Right atrium auricular region (tissue), 2 donors: ENCODE measurements around the gene CLCF1. TPM values are rescaled to one million over a fixed set of nuclear protein-coding genes. Genes with fewer than 3 reads are reported as not detected.

Experiments
- DNase-seq: peaks from one replicate; pipeline ENCODE4 v3.0.0-alpha.2; 2019; ENCODE audit warnings: low spot score
- H3K27ac ChIP-seq, 2 donors: fragments of 200-600 bp; sonication (generic); 1 replicate in 1 of 2; 2 replicates in 1 of 2; pipeline ENCODE4 v1.5.1; 2016 to 2019
- H3K27me3 ChIP-seq, 2 donors: fragments of 200-600 bp; sonication (generic); one replicate each; pipeline versions ENCODE4 v1.5.1 to v1.6.0; 2017 to 2019
- H3K36me3 ChIP-seq: fragments of 200-600 bp; sonication (generic); one replicate; pipeline ENCODE4 v1.5.1; 2016
- H3K4me1 ChIP-seq, 2 donors: fragments of 200-600 bp; sonication (generic); one replicate each; pipeline versions ENCODE4 v1.5.1 to v1.6.0; 2017 to 2019
- H3K4me3 ChIP-seq, 2 donors: fragments of 200-600 bp; sonication (generic); 1 replicate in 1 of 2; 2 replicates in 1 of 2; pipeline ENCODE4 v1.5.1; 2017 to 2019; ENCODE audit warnings: mild to moderate bottlenecking in 1 of 2, moderate library complexity in 1 of 2
- H3K9me3 ChIP-seq, 2 donors: fragments of 200-600 bp; sonication (generic); one replicate each; pipeline ENCODE4 v1.5.1; 2019
- CTCF ChIP-seq, 2 donors: fragments of 200-600 bp; sonication (generic); IDR thresholded peaks; one replicate each; pipeline ENCODE4 v1.5.1; 2019; ENCODE audit warnings: antibody characterized with exemption in 2 of 2
- total RNA-seq, 2 donors: library from RNA; depleted of rRNA; stranded (reverse); fragments of >200 nt; gene quantifications; one replicate each; pipeline ENCODE4 v1.1.0, GENCODE V29; 2016

The CLCF1 gene
- total RNA-seq, 2 donors from 2014 or later = 2.7 to 18.0 TPM

GRCh38 chr11:67401495-67402191 is 28.2 kb upstream of the CLCF1 start, which contains the start of gene PPP1CA:
PPP1CA (minus strand) TSS chr11:67401858; CDS start chr11:67401782, 76 bp downstream.
- H3K36me3 ChIP-seq = peaks cover 31% of the 10 kb centered on the region
- TF ChIP-seq CTCF (IDR thresholded peaks at IDR 0.05) = peak; percentile 61 to 79
- peak; percentile 90 for DNase-seq
- H3K4me1 ChIP-seq = peaks cover 0 to 36% of the 10 kb centered on the region in 2 donors
- H3K9me3 ChIP-seq = no peaks in the 10 kb centered on the region
- no peaks in the 10 kb centered on the region for H3K27me3 ChIP-seq
- peak within 1 kb of the TSS; percentile 79 to 93 for H3K4me3 ChIP-seq
- peak within 1 kb of the TSS; percentile 95 for H3K27ac ChIP-seq

GRCh38 chr11:67400942-67401494 is 27.6 kb upstream of the CLCF1 start:
- Histone ChIP-seq H3K9me3 (no peaks in the 10 kb centered on the region), H3K4me1 (peaks cover 0 to 33% of the 10 kb centered on the region in 2 donors)

GRCh38 chr11:67400251-67400941 is 27.0 kb upstream of the CLCF1 start:
- Histone ChIP-seq H3K9me3 (no peaks in the 10 kb centered on the region), H3K27me3 (no peaks in the 10 kb centered on the region), H3K27ac (peak overlapping the region; percentile 95), H3K36me3 (peaks cover 36% of the 10 kb centered on the region), H3K4me1 (peaks cover 0 to 33% of the 10 kb centered on the region in 2 donors), H3K4me3 (peak overlapping the region; percentile 79 to 93)
- no peak for DNase-seq
- TF ChIP-seq CTCF (IDR thresholded peaks at IDR 0.05) = no peak

More at GRCh38 chr11:67400942-67401494, 27.6 kb upstream of the CLCF1 start:
- no peak for TF ChIP-seq CTCF (IDR thresholded peaks at IDR 0.05)
- H3K36me3 ChIP-seq = peaks cover 33% of the 10 kb centered on the region
- peak overlapping the region; percentile 95 for H3K27ac ChIP-seq
- no peaks in the 10 kb centered on the region for H3K27me3 ChIP-seq
- peak overlapping the region; percentile 79 to 93 for H3K4me3 ChIP-seq
- no peak for DNase-seq

- Histone ChIP-seq H3K36me3 (peaks cover 37% of the 10 kb centered on the region), H3K4me3 (no peak overlapping the region), H3K9me3 (no peaks in the 10 kb centered on the region), H3K4me1 (peaks cover 0 to 33% of the 10 kb centered on the region in 2 donors), H3K27ac (no peak overlapping the region), H3K27me3 (no peaks in the 10 kb centered on the region)
- no peak for TF ChIP-seq CTCF (IDR thresholded peaks at IDR 0.05)
- no peak for DNase-seq
Measured at GRCh38 chr11:67398661-67399563, 25.5 kb upstream of the CLCF1 start.

- Histone ChIP-seq H3K36me3 (peaks cover 37% of the 10 kb centered on the region), H3K4me1 (peaks cover 0 to 30% of the 10 kb centered on the region in 2 donors), H3K9me3 (no peaks in the 10 kb centered on the region), H3K27ac (no peak overlapping the region), H3K27me3 (no peaks in the 10 kb centered on the region), H3K4me3 (no peak overlapping the region)
- no peak for DNase-seq
- TF ChIP-seq CTCF (IDR thresholded peaks at IDR 0.05) = no peak
Measured at GRCh38 chr11:67397986-67398660, 24.7 kb upstream of the CLCF1 start.
